GM12878 (cell line): ENCODE results near the gene CEP97. TPM values are rescaled to one million over a fixed set of nuclear protein-coding genes. Genes with fewer than 3 reads are reported as not detected.

Experiments
- DPF2 ChIP-seq: fragments of 450-650 bp; IDR thresholded peaks from 2 replicates; pipeline ENCODE4 v1.6.1; 2017; ENCODE audit warnings: mild to moderate bottlenecking
- NRF1 ChIP-seq: conservative IDR thresholded peaks from 2 replicates; pipeline ENCODE4 v1.6.1; 2011; ENCODE audit warnings: mild to moderate bottlenecking, low read depth, low read length, improper control_type of control experiment
- RBBP5 ChIP-seq: fragments of 200-600 bp; sonication (generic); conservative IDR thresholded peaks from 2 replicates; pipeline ENCODE4 v1.6.1; 2016
- RCOR1 ChIP-seq: conservative IDR thresholded peaks from 2 replicates; pipeline ENCODE4 v1.6.1; 2012; ENCODE audit warnings: low read depth, low read length, improper control_type of control experiment
- polyA plus RNA-seq, 11 experiments: library from polyadenylated mRNA; depleted of rRNA in 4 of 11; unstranded in 6 of 11; stranded (reverse) in 5 of 11; fragments of >200 nt; fragmentation: Nextera tagmentation in 4 of 11; fragmentation: Illumina TruSeq in 1 of 11; extraction: Ambion mirVana in 4 of 11; extraction: Trizol in 1 of 11; gene quantifications; 1 replicate in 1 of 11; 2 replicates in 10 of 11; pipeline versions ENCODE4 v1.2.1 to v1.2.3, GENCODE V29; 2011 to 2016; ENCODE audit warnings: inconsistent platforms in 2 of 11, missing spikeins in 2 of 11, low read depth in 1 of 11
- total RNA-seq, 4 experiments: library from RNA; depleted of rRNA in 3 of 4; stranded (reverse); fragments of >200 nt in 3 of 4; fragmentation: Illumina TruSeq in 1 of 4; extraction: Trizol in 1 of 4; gene quantifications; 2 replicates each; pipeline versions ENCODE4 v1.2.1 to v1.2.3, GENCODE V29; 2013 to 2021
- TF ChIP-seq, protein P1 (sequence below): fragments of 450-650 bp; IDR thresholded peaks from 2 replicates; pipeline ENCODE4 v1.6.1; 2016; ENCODE audit warnings: mild to moderate bottlenecking, moderate library complexity, borderline replicate concordance
- TF ChIP-seq, protein P2 (sequence below): IDR thresholded peaks from 2 replicates; pipeline ENCODE4 v1.6.1; 2012; ENCODE audit warnings: low read depth, low read length, improper control_type of control experiment

Gene CEP97
- total and polyA plus RNA-seq, 10 of the 15 experiments (the other 5 are each of a cell fraction or from before 2014, with no cell fraction given): 1.9 to 13.7 (median 5.8) TPM

- TF ChIP-seq, protein P1, sequence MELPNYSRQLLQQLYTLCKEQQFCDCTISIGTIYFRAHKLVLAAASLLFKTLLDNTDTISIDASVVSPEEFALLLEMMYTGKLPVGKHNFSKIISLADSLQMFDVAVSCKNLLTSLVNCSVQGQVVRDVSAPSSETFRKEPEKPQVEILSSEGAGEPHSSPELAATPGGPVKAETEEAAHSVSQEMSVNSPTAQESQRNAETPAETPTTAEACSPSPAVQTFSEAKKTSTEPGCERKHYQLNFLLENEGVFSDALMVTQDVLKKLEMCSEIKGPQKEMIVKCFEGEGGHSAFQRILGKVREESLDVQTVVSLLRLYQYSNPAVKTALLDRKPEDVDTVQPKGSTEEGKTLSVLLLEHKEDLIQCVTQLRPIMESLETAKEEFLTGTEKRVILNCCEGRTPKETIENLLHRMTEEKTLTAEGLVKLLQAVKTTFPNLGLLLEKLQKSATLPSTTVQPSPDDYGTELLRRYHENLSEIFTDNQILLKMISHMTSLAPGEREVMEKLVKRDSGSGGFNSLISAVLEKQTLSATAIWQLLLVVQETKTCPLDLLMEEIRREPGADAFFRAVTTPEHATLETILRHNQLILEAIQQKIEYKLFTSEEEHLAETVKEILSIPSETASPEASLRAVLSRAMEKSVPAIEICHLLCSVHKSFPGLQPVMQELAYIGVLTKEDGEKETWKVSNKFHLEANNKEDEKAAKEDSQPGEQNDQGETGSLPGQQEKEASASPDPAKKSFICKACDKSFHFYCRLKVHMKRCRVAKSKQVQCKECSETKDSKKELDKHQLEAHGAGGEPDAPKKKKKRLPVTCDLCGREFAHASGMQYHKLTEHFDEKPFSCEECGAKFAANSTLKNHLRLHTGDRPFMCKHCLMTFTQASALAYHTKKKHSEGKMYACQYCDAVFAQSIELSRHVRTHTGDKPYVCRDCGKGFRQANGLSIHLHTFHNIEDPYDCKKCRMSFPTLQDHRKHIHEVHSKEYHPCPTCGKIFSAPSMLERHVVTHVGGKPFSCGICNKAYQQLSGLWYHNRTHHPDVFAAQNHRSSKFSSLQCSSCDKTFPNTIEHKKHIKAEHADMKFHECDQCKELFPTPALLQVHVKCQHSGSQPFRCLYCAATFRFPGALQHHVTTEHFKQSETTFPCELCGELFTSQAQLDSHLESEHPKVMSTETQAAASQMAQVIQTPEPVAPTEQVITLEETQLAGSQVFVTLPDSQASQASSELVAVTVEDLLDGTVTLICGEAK: peak; percentile 55; the same call in 1 of the 2 replicates
- peak; percentile 48; the same call in 1 of the 2 replicates for TF ChIP-seq RBBP5
- TF ChIP-seq, protein P2, sequence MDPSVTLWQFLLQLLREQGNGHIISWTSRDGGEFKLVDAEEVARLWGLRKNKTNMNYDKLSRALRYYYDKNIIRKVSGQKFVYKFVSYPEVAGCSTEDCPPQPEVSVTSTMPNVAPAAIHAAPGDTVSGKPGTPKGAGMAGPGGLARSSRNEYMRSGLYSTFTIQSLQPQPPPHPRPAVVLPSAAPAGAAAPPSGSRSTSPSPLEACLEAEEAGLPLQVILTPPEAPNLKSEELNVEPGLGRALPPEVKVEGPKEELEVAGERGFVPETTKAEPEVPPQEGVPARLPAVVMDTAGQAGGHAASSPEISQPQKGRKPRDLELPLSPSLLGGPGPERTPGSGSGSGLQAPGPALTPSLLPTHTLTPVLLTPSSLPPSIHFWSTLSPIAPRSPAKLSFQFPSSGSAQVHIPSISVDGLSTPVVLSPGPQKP: peak; percentile 51; the same call in 1 of the 2 replicates
- peak; percentile 91 for TF ChIP-seq DPF2
- 0 out of 2 replicates have a peak, but pooled peaks have one; percentile 93 for TF ChIP-seq RCOR1
- TF ChIP-seq NRF1: no peak
- TF ChIP-seq, all 136 proteins: peak for 40
Measured at GRCh38 chr3:101722394-101723173, 1.8 kb upstream of the CEP97 start (continued).
